Activated T-helper 9 cell treated with anti-CD3 and anti-CD28 coated beads, Interleukin-2, amount 50 U/mL, for 16 hours (primary cell): Measurements from ENCODE around the gene TFR2.

Experiments
- DNase-seq: peaks from one replicate; pipeline ENCODE4 v3.0.0-alpha.2; 2020; ENCODE audit warnings: low read depth

Gene TFR2

DNA sequence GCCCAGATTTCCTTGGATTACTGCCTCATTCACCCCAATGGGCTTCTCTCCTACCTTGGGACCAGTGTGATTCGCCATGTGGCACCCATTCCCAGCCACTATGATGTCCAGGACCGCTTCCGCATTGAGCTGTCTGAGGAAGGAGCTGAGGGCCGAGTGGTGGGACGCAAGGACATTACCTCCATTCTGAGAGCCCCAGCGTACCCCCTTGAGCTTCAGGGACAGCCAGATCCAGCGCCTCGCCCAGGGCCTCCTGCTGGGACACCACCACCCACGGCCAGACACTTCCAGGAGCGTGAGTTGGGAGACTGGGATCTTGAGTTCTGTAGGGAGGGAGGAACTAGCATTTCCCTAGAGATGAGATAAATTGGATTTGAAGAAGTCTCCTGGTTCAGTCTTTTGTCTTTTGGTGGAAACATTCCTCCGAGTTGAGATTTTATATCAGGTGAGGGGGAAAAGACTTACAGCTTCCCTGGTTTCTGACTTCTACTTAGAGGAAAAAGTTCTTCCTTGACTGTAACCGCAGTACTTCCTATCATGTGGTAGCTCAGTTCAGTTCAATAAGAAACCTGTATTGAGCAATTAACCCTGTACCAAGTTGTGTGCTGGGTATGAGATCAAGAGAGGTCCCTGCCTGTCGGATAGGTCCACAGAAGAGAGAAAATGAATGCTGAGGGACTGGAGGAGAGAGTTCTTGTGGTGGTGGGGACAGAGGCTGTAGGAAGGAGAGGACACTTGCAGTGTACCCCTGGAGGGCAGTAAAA lies 27.8 kb downstream of the TFR2 start:
- DNase-seq = no peak

DNA sequence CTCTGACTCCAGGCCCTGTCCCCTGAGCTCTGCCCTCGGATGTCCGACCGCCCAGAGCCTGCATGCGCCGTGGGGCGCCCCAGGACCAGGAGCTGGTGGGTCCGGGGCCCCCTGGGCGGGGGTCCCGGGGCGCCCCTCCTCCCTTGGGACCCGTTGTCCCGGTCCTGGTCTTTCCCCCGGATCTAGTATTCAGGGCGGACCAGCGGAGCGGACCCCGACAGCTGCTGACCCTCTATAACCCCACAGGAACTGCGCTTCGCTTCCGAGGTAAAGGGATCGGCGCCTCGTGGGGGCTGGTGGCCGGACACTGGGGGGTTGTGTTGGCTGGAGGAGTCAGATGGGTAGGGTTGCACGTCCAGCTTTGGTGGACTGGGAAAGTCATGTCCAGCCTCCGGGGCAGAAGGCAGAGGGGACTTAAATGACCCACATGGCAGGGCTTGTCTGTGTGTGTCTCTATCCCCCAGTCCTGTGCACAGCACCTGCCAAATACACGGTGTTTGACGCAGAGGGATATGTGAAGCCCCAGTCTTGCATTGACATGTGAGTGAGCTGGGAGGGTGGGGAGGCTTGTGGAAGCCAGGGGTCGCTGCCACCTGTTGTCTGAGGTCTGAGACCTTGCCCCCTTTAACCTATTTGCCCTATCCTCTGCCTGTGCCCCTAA lies 28.5 kb downstream of the TFR2 start:
- no peak for DNase-seq

DNA sequence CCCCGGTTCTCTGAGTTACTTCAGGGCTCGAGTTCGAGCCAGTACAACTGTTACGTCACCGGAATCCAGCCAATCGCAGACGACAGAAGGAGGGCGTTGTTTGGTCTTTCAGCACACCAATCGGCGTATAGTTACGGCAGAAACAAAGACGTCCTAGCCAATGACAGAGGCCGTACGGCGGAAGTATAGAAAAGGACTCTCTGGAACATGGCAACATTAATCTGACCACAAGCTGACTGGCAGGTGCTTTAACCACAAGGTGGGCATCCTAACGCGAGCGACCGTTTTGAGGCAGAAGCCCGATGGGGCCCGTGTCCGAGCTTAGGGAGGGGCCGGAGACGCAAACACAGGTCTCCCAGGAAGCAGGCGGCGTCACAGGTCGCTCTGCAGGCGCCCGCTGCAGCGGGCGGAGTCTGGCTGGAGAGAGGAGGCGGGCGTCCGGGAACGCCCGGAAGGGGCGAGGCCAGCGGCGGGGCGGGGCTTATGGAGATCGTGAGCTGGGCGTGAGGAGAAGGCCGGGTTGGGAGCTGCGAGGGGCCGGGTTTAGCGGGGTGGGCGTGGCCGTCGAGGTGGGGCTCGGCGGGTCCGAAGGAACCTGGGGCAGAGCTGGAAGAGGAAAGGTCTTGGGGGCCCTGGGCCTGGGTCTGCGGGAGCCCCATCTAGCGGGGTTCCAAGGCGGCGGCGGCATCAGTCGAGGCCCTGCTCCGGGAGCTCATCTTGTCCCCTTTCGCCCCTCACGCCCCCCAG lies 29.2 kb downstream of the TFR2 start, which contains the start of gene MOSPD3:
Gene MOSPD3, plus strand, starts transcription at position 558 of the 747 bp plus-strand sequence. CDS start 252 bp downstream, outside the sequence.
- DNase-seq = peak; percentile 97

DNA sequence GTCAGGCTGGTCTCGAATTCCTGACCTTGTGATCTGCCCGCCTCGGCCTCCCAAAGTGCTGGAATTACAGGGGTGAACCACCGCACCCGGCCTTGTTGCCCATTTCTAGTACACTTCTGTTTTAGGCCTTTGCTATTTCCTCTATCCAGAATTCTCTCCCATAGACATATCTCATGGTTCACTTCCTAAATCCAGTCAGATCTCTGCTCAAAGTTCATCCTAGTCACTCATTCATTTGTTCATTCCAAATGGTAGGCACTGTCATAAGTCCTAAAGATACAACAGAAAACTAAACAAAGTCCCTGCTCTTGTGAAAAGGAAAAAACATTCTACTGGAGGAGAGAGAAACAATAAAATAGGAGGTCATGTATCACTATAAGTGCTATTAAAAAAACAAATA lies 31.4 kb downstream of the TFR2 start:
- no peak for DNase-seq

DNA sequence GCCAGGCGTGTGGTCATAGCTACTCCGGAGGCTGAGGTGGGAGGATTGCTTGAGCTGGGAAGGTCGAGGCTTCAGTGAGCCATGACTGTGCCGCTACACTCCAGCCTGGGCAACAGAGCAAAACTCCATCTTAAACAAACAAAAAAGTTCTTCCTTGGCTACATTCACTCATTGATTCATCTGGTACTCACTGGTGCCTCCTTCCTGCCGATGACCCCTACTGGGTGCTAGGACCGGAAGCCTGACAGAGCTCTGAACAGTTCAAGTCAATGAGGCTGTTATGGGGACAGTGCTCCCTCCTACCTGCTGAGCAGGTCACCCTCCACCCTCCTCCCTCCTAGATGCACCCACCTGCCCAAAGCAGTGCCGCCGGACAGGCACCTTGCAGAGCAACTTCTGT lies 34.2 kb downstream of the TFR2 start:
- DNase-seq = no peak

DNA sequence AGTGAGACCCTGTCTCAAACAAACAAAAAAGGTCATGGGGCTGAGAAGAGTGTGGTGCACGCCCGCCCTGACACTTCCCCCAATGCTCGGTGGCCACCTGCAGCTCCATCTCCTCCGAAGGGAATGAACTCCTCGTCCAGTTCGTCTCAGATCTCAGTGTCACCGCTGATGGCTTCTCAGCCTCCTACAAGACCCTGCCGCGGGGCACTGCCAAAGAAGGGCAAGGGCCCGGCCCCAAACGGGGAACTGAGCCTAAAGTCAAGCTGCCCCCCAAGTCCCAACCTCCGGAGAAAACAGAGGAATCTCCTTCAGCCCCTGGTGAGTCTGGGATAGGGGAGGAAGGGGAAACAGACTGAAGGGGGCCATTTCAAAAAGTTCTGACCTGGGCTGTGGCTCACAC lies 35.0 kb downstream of the TFR2 start:
- DNase-seq = no peak

DNA sequence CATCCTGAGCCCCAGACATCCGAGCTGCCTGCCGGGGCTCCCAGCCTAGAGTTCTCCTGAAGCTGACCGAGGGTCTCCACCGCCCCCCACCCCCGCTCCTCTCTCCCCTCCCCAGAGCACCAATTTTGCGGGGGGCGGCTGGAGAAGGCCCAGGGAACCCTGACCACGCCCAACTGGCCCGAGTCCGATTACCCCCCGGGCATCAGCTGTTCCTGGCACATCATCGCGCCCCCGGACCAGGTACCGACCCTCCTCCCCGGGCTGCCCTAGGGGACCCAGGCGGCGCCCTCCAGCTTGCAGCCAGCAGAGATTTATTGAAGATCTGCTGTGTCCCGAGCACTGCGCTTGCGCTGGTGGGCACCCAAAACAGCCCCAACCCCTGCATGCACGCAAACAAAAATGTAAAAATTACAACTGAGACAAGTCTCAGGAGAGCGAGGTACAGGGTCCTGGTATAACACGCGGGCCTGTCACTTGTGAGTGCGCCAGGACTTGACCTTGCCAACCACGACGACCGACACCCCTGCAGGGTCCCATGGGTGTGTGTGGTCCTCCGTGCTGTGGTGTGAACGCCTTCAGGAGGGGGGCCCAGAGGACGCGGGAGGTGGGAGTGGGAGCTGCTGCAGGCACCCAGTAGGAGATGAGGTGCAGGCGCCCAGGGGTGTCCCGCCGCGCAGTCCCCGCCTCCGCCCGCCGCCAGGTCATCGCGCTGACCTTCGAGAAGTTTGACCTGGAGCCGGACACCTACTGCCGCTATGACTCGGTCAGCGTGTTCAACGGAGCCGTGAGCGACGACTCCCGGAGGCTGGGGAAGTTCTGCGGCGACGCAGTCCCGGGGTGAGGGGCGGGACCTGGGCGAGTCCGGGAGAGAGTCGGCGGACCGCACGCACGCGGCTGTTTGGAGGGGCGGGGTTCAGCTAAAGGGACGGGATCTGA lies 36.1 kb downstream of the TFR2 start:
- peak; percentile 24 for DNase-seq

DNA sequence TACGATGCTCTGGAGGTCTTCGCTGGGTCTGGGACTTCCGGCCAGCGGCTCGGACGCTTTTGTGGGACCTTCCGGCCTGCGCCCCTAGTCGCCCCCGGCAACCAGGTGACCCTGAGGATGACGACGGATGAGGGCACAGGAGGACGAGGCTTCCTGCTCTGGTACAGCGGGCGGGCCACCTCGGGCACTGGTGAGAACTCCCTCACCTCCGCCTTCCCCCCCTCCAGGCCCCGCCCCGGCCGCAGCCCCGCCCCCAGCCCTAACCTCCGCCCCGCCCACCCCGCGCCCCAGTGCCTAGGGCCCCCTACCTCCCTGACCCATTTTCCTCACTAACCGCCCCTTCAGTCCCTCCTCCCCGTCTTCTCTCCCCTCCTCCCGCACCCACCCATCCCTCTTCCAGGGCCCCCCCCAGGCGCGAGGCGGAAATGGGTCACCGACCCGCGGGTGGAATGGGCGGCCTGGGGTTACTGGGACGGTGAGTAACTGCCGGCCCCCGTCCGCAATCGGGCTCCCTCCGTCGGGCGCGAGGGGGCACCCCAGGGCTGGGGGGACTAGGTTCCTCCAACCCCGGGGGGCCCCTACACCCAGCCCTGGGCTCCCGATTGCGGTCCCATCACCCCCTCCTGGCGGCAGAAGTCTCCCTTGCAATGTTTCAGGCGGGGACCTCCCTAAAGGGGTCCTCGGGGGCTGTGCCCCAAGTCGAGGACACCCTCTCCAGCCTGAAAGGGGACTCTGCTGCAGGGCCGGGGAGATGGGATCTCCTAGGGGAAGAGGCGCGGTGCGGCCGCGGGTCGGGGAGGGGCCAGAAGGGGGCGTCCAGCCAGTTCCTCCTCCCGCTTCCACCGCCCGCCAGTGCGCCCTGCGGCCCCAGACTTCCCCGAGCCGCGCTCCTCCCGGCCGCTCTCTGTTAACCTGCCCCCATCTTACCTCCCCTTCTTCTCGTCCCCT lies 37.0 kb downstream of the TFR2 start:
- peak; percentile 68 for DNase-seq

DNA sequence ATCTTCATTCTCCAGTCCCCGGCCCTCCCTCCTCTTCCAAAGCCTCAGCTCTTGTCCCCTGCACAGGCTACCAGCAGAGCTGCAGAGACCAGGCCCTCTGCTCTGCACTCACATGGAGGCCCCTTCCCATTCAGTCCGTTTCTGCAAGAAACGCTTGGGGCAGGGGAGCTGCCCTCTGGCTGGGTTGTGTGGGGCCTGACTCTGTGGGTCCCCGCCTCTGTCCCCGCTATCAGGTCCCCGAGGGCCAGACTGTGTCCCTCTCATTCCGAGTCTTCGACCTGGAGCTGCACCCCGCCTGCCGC lies 37.7 kb downstream of the TFR2 start:
- no peak for DNase-seq

DNA sequence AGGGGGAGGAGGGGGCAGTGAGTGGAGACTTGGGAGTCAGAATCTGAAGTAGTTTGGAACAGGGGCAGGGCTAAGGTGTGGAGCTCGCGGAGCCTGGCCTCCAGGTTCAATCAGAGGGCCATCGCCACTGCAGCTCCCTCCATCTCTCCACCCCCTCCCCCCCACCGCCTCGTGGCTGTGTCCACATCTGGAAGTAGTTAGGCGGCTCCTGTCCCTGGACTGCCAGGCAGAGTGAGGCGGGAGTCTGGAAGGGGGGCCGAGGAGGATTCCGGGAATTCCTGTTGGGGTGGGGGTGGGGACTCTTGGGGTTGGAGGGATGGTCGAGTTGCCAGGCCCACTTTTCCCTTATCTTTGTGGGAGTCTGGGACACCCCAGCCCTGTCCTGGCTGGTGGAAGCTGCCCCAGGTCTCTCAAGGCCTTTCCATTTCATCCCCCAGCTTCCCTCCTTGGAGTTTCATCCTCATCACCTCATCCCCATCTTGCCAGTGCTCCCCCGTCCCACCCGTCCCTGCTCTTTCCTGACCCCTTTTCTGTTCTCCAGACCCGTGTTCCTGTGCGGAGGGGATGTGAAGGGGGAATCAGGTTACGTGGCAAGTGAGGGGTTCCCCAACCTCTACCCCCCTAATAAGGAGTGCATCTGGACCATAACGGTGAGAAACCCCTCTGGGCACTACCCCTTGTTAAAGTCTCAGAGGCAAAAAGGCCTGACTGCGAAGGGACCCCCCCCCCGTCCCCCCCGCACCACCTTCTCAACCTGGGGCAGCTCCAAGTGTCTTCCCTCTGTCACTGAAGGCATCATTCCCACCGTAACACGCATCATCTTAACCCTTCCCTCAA lies 38.2 kb downstream of the TFR2 start:
- no peak for DNase-seq

DNA sequence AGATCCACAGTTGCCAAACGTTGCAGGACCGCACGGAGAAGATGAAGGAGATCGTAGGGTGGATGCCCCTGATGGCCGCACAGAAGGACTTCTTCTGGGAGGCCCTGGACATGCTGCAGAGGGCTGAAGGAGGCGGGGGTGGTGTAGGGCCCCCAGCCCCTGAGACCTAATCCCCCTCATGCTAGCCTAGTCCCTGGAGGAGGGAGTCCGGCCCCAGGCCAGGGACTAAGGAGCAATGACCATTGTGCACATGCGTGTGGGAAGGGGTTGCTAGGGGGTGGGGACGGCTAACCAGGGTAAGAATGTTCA lies 40.7 kb downstream of the TFR2 start:
- DNase-seq = no peak

DNA sequence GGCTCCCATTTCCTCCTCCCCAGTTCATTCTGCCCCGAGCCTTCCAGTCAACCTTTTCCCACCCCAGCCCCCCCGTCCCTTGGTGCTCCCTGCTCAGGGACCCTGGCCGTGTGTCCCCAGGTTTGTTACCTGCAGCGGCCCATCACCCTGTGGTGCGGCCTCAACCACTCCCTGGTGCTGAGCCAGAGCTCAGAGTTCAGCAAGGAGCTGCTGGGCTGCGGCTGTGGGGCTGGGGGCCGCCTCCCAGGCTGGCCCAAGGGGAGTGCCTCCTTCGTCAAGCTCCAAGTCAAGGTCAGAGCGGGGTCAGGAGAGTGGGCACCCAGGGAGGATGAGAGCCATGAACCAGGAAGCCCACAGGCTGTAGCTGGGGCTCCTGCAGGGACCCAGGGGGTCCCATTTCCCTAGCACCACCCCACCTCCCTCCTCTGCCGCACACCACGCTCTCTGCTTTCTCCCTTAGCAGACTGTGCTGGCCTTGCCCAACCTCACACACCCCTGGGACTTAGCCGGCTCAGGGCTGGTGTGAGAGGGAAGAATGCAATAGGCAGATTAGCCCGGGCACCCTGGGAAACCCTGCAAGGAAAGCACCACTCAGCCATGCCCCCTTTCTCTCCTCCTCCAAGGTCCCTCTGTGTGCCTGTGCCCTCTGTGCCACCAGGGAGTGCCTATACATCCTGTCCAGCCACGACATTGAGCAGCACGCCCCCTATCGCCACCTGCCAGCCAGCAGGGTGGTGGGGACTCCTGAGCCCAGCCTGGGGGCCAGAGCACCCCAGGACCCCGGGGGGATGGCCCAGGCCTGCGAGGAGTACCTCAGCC lies 41.2 kb downstream of the TFR2 start:
- no peak for DNase-seq

DNA sequence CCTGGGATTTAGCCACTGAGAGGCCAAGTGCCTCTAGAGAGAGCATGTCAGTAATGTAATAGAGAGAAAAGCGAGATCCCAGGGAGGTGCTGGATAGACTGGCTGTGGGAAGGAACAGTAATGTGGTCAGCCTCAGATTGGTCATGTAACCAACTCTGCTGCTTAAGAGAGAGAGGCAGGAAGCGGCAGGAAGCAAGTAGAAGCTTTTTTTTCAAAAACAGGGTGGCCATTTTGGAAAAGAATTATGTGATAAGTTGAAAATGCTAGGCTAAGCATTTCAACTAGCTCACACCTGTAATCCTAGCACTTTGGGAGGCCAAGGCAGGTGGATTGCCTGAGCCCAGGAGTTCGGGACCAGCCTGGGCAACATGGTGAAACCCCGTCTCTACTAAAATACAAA lies 42.9 kb downstream of the TFR2 start:
- no peak for DNase-seq

DNA sequence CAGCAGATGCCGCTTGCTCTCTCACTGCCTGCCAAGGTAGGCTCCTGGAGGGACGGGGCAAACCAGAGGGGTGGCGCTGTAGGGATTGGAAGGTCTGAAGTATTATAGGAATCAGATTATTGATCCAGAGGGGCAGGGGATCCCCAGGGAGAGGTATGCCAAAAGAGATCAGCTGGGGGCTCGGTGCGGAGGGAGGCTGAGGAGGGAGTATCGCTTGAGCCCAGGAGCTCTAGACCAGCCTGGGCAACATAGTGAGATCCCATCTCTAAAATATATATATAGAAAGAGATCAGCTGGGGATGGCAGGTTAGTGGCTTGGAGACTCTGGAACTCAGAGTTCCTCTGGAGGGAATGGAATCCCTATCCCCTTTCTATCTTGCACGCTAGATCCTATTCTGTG lies 46.2 kb downstream of the TFR2 start:
- no peak for DNase-seq

DNA sequence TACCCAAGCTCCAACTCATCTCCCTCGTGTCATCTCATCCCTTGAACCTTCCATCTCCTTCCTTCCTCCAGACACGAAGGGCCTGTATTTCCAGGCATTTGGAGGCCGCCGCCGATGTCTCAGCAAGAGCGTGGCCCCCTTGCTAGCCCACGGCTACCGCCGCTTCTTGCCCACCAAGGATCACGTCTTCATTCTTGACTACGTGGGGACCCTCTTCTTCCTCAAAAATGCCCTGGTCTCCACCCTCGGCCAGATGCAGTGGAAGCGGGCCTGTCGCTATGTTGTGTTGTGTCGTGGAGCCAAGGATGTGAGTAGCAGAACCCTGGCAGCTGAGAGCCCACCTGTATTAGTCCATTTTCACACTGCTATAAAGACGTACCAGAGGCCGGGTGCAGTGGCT lies 49.8 kb downstream of the TFR2 start:
- no peak for DNase-seq

DNA sequence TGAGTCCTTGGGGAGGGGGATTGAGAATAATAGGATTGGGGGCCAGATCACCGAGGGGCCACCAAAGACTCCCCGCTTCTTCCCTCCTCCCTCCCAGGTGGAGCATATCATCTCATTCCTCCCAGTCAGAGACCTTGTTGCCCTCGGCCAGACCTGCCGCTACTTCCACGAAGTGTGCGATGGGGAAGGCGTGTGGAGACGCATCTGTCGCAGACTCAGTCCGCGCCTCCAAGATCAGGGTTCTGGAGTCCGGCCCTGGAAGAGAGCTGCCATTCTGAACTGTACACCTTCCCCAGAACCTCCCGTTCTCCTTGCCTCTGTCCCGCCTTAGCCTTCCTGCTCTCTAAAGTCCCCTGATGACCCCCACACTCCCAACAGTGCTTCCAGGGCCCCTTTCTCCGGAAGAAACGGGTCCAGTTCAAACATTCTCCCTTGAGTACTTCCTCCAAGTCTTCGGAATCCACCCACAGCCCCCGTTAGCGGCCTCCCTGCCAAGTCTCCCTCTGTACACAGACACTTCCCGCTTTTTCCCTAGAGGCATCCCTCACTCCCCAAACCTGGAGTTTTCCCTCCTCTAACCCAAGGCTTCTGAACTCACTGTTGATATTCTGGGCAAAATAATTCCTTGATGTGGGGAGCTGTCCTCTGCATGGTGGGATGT lies 51.1 kb downstream of the TFR2 start:
- no peak for DNase-seq

DNA sequence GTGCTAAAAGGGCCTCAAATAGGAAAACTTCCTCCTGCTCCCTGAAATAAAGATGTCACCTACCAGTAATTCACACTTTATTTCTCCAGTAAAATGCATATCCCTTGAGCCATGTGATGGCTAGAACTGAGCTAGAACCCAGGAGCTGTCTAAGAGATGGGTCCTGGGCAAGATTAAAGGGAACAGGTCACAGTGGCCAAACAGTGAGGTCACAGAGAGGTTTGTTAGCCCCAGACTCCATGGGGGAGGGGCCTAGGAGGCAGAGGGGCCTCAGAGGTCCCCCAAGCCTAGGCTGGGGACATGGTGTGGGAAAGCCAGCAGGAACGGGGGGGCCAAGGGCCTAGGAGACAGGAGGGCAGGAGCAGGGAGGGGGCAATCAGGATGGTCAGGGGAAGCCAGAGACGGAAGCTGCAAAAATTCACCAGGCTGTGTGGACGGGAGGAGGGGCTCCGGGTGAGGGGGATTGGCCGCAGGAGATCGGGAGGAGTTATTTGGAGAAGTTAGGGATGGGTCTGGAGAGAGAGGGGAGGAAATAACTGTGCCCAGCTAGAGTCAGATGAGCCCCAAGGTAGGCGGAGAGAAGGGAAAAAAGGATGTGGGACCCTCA lies 51.9 kb downstream of the TFR2 start:
- no peak for DNase-seq

DNA sequence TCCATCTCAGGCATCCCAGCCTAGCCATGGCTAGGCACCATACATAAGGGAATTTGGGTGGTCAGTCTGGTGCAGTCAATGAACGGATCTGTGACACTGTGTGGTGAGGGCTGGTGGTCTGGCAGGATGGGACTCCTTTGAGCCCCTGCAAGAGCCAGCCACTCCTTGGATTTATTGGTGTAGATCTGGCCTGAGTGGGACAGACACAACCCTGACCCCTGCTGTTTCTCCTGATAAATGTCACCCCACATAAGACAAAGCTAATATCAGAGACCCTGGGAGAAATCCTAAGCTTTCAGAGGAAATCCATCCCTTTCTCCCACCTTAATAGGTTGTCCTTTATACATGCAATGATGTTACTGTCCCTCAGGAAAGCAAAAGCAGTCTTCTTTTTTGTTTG lies 52.9 kb downstream of the TFR2 start:
- no peak for DNase-seq
